ENCODE results near the gene ZNF19.

DNA sequence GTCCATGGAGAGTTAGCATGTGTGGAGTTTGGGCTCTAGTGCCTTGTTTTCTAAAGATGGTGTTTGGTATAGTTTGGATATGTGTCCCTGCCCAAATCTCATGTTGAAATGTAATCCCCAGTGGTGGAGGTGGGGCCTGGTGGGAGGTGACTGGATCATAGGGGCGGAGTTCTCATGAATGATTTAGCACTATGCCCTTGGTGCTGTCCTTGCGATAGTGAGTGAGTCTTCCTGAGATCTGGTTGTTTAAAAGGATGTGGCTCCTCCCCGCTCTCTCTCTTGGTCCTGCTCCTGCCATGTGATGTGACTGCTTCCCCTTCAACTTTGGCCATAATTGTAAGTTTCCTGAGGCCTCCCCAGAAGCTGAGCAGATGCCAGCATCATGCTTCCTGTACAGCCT lies 8.9 kb upstream of the ZNF19 start:
- TF ChIP-seq, protein P1, sequence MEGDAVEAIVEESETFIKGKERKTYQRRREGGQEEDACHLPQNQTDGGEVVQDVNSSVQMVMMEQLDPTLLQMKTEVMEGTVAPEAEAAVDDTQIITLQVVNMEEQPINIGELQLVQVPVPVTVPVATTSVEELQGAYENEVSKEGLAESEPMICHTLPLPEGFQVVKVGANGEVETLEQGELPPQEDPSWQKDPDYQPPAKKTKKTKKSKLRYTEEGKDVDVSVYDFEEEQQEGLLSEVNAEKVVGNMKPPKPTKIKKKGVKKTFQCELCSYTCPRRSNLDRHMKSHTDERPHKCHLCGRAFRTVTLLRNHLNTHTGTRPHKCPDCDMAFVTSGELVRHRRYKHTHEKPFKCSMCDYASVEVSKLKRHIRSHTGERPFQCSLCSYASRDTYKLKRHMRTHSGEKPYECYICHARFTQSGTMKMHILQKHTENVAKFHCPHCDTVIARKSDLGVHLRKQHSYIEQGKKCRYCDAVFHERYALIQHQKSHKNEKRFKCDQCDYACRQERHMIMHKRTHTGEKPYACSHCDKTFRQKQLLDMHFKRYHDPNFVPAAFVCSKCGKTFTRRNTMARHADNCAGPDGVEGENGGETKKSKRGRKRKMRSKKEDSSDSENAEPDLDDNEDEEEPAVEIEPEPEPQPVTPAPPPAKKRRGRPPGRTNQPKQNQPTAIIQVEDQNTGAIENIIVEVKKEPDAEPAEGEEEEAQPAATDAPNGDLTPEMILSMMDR (IDR thresholded peaks at IDR 0.05), result no peak
- TF ChIP-seq EP300 (IDR thresholded peaks at IDR 0.05), result no peak

Measured in upper lobe of left lung (tissue), 4 donors.